ENCODE measurements around the gene APOC3.
"Not testable (repeated sequence)": the region's sequence is repeated elsewhere in the genome, so short reads cannot be mapped to it uniquely, and the experiment has no call there.

The APOC3 gene

GRCh38 chr11:116832350-116833290 is 2.9 kb downstream of the APOC3 start:
- DNase-seq: no peak

DNA sequence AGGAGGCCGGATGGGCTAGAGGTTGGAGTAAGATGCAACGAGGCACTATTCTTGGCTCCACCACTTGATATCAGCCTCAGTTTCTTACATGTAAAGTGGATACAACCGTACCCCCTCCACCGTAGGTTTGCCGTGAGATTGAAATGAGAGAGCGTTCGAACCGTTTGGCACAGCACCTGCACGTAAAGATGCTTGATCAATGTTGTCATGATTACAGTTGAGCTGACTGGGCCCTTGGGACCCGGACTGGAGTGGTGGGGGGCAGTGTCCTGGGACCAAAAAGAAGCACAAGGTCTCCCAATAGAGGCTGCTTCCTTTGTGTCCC is 3.7 kb downstream of the APOC3 start:
- no peak for DNase-seq

DNA sequence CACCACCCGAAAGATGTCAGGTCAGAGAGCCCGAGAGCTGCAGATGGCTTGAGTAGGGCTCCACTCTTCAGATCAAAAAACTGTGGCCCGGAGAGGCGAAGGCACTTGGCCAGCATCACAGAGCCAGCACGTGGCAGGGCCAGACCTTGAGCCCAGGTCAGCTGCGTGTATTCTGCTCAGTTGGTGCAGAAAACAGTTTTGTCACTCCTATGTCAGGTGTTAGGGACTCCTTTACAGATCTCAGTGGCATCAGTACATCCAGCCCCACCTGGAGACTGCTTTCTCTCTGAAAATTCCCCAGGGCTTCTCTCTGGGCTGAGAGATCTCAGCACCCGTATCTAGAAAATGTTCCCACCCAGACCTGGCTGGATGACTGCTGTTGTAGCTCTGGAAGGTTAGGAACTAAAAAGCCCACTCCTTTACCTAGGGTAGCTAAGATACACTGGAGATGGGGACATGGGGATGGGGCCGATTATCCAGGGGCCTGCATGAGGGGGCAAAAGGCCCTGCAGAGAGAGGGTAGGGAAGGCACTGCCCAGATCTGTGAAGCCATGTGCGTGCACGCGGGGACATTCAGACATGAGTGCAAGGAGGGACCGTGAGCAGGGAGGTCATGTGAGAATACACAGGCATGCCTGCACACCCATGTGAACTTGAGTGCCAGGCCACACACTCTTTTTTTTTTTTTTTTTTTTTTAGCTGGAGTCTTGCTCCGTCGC is 4.3 kb downstream of the APOC3 start:
- no peak for DNase-seq

- not testable (repeated sequence) for DNase-seq
Observed at GRCh38 chr11:116834535-116835041, 4.9 kb downstream of the APOC3 start.

GRCh38 chr11:116835042-116835772 is 5.5 kb downstream of the APOC3 start:
- no peak for DNase-seq

- DNase-seq: peak; percentile 85 to 87
Observed at GRCh38 chr11:116835791-116836631, 6.3 kb downstream of the APOC3 start.

- DNase-seq: no peak
Observed at GRCh38 chr11:116836632-116836991, 6.9 kb downstream of the APOC3 start.

GRCh38 chr11:116837231-116838091 is 7.8 kb downstream of the APOC3 start, which contains the start of gene APOA1:
Gene APOA1, minus strand, starts transcription at chr11:116837622. Its CDS starts 235 bp downstream, at chr11:116837387.
- no peak for DNase-seq

- no peak for DNase-seq
Observed at GRCh38 chr11:116838321-116839084, 8.8 kb downstream of the APOC3 start.

- DNase-seq: peak in 1 of 2 donors; percentile 5
Observed at GRCh38 chr11:116840224-116840745, 10.6 kb downstream of the APOC3 start.

GRCh38 chr11:116840746-116841296 is 11.1 kb downstream of the APOC3 start:
- no peak for DNase-seq

GRCh38 chr11:116842117-116842516 is 12.4 kb downstream of the APOC3 start:
- DNase-seq: no peak

- no peak for DNase-seq
Observed at GRCh38 chr11:116842909-116843308, 13.2 kb downstream of the APOC3 start.

DNA sequence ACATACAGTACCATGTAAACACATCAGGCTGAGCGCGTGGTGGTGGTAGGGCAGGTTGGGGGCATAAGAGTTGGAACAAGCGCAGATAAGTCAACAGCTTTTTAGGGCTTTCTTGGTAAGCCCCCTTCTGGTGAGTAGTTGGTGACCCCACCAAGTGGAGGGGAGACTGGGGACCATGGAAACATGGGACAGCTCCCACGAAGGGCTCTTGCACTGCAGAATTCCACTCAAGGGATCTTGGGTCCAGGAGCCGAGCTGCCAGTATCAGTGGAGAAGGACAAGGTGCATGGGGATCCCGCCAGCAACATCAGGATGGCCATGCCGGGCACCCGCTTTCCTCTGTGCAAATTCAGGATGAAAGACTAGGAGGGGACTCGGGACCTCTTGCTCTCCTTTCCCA is 14.0 kb downstream of the APOC3 start:
- no peak for DNase-seq

- no peak for DNase-seq
Observed at GRCh38 chr11:116844722-116845121, 15.0 kb downstream of the APOC3 start.

DNA sequence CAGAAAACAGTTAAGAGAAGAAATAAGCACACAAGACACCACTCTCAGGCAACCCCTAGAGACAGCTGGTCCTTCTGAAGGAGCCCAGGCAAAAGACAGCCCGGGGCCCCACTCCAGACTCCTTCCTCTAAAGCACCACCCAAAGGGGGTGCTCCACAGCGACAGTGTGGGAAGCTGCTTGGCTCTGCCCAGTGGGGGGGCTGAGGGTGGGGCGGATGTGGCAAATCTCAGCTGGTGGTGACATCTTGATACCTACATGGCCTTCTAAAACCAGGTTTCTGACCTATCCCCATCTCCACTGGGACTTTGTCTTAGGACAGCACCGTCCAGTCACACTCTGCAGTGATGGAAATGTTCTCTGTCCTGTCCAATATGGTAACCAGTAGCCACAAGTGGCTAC is 17.9 kb downstream of the APOC3 start:
- DNase-seq: no peak

DNA sequence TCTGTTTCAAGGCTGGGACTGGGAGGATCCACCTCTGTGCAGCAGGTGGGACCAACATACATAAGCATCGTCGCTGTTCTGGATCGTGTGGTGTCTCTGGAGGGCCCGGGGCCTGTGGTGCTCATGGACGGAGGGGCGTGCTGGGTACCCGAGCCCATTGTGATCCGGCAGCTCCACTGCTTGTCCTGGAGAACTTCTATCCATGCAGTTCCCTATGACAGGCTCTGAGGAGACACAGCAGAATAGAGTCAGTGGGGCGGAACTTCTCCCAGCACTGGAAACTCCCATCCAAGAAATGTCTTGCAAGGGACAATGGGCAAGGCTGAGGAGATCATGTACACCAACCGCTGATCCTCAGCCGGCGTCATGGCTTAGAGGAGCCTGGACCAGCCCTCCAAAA is 19.4 kb downstream of the APOC3 start:
- no peak for DNase-seq

- DNase-seq: no peak
Observed at GRCh38 chr11:116849486-116849885, 19.8 kb downstream of the APOC3 start.

DNA sequence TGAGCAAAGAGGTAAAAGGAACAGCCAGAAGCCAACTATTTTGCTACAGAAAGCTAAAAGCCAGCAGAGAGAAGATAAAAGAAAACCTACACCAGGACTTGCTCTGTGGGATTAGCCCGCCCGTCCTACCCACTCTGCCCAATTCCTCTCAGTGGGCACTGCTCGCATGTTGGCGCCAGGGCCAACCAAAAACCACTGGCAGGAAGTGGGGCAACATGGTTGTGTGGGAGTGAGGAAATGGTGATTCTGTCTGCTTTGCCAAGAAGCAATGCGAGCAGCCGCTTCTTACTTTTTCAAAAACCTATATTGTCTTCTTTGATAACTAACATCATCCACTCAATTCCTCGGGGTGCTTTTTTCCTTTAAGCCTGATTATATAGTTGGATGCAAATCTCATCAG is 21.9 kb downstream of the APOC3 start:
- peak; percentile 46 to 64 for DNase-seq

Data from CD4-positive, alpha-beta T cell treated with Interleukin-1 beta for 1 hour (primary cell).